HG03064 (cell line): ENCODE results near the gene RPL5.

Experiments used
- ATAC-seq: cut with Tn5 transposase; IDR thresholded peaks from one replicate; pipeline ENCODE4 v1.9.1; 2021; ENCODE audit warnings: low read depth; ENCODE audit not compliant: unreplicated experiment

RPL5 gene

DNA sequence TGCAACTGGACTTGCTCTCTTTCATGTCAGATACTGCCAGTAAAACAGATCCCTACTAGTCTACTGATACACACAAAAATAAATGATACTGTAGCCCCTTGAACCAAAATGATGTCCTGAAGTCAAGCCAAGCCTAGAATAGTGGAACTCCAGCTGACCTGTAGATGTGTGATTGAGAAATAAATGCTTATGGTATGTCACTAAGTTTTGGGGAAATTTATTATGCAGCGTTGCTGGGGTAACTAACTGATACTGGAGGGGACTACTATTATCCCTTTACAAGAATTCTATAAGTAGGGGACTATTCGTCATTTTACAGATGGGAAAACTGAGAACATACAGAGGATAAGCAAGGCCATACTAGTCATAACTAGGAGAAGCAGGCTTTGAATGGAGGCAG, 55.6 kb downstream of the RPL5 start:
- no peak for ATAC-seq
